Activated B cell treated with CpG ODN at 0.5 μM for 24 hours (primary cell): ENCODE measurements around the gene RAPGEF4. TPM values are rescaled to one million over a fixed set of nuclear protein-coding genes. Genes with fewer than 3 reads are reported as not detected.
"Not testable (repeated sequence)": the region's sequence is repeated elsewhere in the genome, so short reads cannot be mapped to it uniquely, and the experiment has no call there.

Source experiments
- ATAC-seq: fragments of 200-7000 bp; cut with Tn5 transposase; one replicate; pipeline ENCODE4 v1.10.0; 2021; ENCODE audit warnings: low read depth, mild to moderate bottlenecking, moderate library complexity
- CTCF ChIA-PET: fragments of 350-600 bp; sonication (Branson Sonifier 250); formaldehyde crosslinking; loops from one replicate; lab custom pipeline; 2021; ENCODE audit warnings: antibody characterized with exemption; lab: Charles Lee
- POLR2A ChIA-PET: fragments of 350-600 bp; sonication (Branson Sonifier 250); formaldehyde crosslinking; loops from one replicate; lab custom pipeline; 2021; ENCODE audit warnings: antibody characterized with exemption; lab: Charles Lee
- DNase-seq: peaks from one replicate; pipeline ENCODE4 v3.0.0; 2022
- H3K27ac Mint-ChIP-seq: one replicate; pipeline ENCODE4 v1.8.0; 2020; ENCODE audit warnings: mixed read lengths
- H3K27me3 Mint-ChIP-seq: one replicate; pipeline ENCODE4 v1.8.0; 2021; ENCODE audit warnings: mixed read lengths
- H3K36me3 Mint-ChIP-seq: one replicate; pipeline ENCODE4 v1.8.0; 2021; ENCODE audit warnings: low read depth, mixed read lengths
- H3K4me1 Mint-ChIP-seq: one replicate; pipeline ENCODE4 v1.8.0; 2021; ENCODE audit warnings: mixed read lengths
- H3K4me3 Mint-ChIP-seq: one replicate; pipeline ENCODE4 v1.8.0; 2020; ENCODE audit warnings: mild to moderate bottlenecking, mixed read lengths
- H3K9me3 Mint-ChIP-seq: one replicate; pipeline ENCODE4 v1.8.0; 2020; ENCODE audit warnings: mixed read lengths
- intact Hi-C: fragments of 100-400 bp; cut with micrococcal nuclease; formaldehyde crosslinking; loops from one replicate; pipeline ENCODE4 v1.15.1; 2024
- total RNA-seq: library from RNA; stranded (reverse); gene quantifications from 2 replicates; pipeline ENCODE4 v1.2.3, GENCODE V29; 2022
- TF ChIP-seq, protein P1 (sequence below): fragments of 200-600 bp; IDR thresholded peaks from one replicate; pipeline ENCODE4 v1.8.0; 2022; ENCODE audit warnings: antibody characterized with exemption, mild to moderate bottlenecking

The RAPGEF4 gene
- total RNA-seq, 1 donor from 2014 or later = not detected

DNA sequence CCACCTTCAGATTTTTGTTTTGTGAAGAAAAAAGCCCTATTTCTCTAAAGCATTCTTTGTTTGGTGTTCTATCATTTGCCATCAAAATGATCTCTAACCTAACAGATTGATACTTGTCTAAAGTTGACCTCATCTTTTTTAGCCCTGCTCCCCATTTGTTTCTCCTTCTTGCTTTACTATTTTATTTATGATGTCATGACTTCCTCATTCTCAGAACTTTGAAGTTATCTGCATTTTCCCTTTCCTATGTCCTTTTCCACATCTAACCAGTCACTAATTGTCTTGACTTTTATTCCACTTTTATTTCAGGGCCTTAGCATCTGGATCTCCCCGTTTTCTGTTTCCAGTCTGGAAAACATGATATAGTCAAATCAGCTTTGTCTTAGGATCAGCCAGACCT, 8.3 kb downstream of the RAPGEF4 start:
- Mint-ChIP-seq H3K9me3 (peaks cover 12% of the 10 kb centered on the region), H3K27ac (no peak overlapping the region), H3K4me3 (no peak overlapping the region), H3K36me3 (no peaks in the 10 kb centered on the region), H3K4me1 (no peaks in the 10 kb centered on the region), H3K27me3 (peaks cover 6% of the 10 kb centered on the region)
- POLR2A ChIA-PET = no interaction called here
- no peak for ATAC-seq
- no peak for DNase-seq
- intact Hi-C loops = no loop called here
- CTCF ChIA-PET = no interaction called here
- TF ChIP-seq, protein P1, sequence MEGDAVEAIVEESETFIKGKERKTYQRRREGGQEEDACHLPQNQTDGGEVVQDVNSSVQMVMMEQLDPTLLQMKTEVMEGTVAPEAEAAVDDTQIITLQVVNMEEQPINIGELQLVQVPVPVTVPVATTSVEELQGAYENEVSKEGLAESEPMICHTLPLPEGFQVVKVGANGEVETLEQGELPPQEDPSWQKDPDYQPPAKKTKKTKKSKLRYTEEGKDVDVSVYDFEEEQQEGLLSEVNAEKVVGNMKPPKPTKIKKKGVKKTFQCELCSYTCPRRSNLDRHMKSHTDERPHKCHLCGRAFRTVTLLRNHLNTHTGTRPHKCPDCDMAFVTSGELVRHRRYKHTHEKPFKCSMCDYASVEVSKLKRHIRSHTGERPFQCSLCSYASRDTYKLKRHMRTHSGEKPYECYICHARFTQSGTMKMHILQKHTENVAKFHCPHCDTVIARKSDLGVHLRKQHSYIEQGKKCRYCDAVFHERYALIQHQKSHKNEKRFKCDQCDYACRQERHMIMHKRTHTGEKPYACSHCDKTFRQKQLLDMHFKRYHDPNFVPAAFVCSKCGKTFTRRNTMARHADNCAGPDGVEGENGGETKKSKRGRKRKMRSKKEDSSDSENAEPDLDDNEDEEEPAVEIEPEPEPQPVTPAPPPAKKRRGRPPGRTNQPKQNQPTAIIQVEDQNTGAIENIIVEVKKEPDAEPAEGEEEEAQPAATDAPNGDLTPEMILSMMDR = no peak

DNA sequence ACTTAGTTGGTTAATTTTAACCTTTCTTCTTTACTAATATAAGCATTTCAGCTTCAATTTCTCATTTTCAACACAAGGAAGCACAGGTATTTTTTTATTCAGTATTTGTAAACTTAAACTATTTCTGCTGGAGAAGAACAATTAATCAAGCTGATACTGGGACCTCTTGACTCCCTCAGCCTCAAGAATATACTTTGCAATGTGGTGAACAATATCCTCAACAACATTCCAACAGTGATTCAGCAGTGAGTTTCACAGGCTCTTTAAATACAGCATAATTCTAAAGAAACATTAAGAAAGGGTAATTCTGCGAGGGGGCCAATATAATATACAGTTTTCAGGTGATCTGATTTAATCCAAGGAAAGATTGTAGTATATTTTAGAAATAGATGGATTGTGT, 10.0 kb downstream of the RAPGEF4 start:
- POLR2A ChIA-PET = no interaction called here
- Mint-ChIP-seq H3K9me3 (peaks cover 12% of the 10 kb centered on the region), H3K4me3 (no peak overlapping the region), H3K36me3 (no peaks in the 10 kb centered on the region), H3K27ac (no peak overlapping the region), H3K27me3 (peaks cover 6% of the 10 kb centered on the region), H3K4me1 (no peaks in the 10 kb centered on the region)
- intact Hi-C loops = no loop called here
- CTCF ChIA-PET = no interaction called here
- TF ChIP-seq, protein P1 = no peak
- DNase-seq (no peak), ATAC-seq (no peak)

DNA sequence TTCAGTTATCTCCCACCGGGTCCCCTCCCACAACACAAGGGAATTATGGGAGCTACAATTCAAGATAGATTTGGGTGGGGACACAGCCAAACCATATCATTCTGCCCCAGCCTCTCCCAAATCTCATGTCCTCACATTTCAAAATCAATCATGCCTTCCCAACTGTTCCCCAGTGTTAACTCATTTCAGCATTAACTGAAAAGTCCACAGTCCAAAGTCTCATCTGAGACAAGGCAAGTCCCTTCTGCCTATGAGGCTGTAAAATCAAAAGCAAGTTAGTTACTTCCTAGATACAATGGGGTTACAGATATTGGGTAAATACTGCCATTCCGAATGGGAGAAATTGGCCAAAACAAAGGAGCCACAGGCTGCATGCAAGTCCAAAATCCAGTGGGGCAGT, 12.9 kb downstream of the RAPGEF4 start:
- H3K27ac Mint-ChIP-seq, H3K27me3 Mint-ChIP-seq, CTCF ChIA-PET, H3K4me1 Mint-ChIP-seq, H3K4me3 Mint-ChIP-seq, ATAC-seq, intact Hi-C loops, POLR2A ChIA-PET, DNase-seq, H3K36me3 Mint-ChIP-seq: not testable (repeated sequence)
- H3K9me3 Mint-ChIP-seq = peaks cover 12% of the 10 kb centered on the region

DNA sequence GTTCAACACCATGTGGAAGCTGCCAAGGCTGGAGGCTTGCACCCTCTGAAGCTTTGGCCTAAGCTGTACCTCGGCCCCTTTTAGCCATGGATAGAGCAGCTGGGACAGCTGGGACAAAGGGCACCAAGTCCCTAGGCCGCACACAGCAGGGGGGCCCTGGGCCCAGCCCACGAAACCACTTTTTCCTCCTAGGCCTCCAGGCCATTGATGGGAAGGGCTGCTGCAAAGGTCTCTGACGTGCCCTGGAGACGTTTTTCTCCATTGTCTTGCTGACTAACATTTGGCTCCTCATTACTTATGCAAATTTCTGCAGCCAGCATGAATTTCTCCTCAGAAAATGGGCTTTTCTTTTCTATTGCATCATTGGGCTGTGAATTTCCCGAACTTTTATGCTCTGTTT, 13.7 kb downstream of the RAPGEF4 start:
- no peak overlapping the region for H3K4me3 Mint-ChIP-seq
- H3K4me1 Mint-ChIP-seq = no peaks in the 10 kb centered on the region
- POLR2A ChIA-PET = no interaction called here
- H3K27ac Mint-ChIP-seq = no peak overlapping the region
- H3K9me3 Mint-ChIP-seq = peaks cover 7% of the 10 kb centered on the region
- CTCF ChIA-PET = no interaction called here
- no peaks in the 10 kb centered on the region for H3K36me3 Mint-ChIP-seq
- H3K27me3 Mint-ChIP-seq = peaks cover 5% of the 10 kb centered on the region
- ATAC-seq = no peak
- no peak for DNase-seq
- TF ChIP-seq, protein P1 = no peak
- intact Hi-C loops = no loop called here

DNA sequence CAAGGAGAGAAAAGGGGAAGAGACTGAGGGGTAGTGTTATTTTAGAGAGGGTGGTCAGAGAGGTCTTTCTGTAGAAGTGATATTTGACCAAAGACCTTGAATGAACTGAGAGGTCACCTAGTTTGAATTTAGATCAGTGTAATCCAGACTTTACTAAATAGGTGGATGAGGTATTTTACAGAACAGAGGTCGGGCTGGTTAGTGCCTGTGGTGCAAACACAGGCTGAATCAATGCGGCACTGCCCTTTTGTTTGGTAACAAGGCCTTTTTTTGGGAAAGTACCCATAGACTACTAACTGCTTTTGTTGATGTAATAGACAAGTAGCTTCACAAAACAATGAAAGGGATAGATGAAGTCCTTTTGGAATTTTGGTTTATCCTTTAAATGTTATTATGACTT, 15.9 kb downstream of the RAPGEF4 start:
- TF ChIP-seq, protein P1 = no peak
- ChIA-PET CTCF (interaction anchor here (0.5 kb wide), 1 partner anchor 221 kb away, joined by 3 read pairs; no protein-coding TSS in a partner anchor), POLR2A (no interaction called here)
- Mint-ChIP-seq H3K4me3 (no peak overlapping the region), H3K9me3 (no peaks in the 10 kb centered on the region), H3K27ac (no peak overlapping the region), H3K36me3 (no peaks in the 10 kb centered on the region), H3K27me3 (peaks cover 9% of the 10 kb centered on the region), H3K4me1 (no peaks in the 10 kb centered on the region)
- no peak for ATAC-seq
- intact Hi-C loops = no loop called here
- DNase-seq = no peak

DNA sequence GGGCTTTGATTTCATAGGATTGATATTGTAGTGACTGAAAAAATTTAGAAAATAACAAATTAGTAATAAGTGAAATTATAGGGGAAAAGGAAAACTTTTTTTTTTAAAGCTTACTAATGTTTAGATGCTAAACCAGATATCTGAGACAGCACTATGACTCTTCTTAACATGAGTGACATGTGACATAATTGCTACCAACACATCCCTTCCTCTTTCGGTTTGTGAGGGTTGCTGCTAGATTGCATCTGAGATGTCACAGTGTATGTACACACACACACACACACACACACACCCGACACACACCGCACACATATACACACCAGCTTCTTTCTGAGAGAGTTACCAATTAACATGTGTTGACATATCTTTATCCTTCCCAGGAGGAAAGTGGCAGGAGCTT, 18.0 kb downstream of the RAPGEF4 start:
- Mint-ChIP-seq H3K36me3 (no peaks in the 10 kb centered on the region), H3K9me3 (no peaks in the 10 kb centered on the region), H3K27ac (no peak overlapping the region), H3K4me1 (no peaks in the 10 kb centered on the region), H3K27me3 (peaks cover 10% of the 10 kb centered on the region), H3K4me3 (no peak overlapping the region)
- ChIA-PET POLR2A (no interaction called here), CTCF (no interaction called here)
- TF ChIP-seq, protein P1 = no peak
- DNase-seq (no peak), ATAC-seq (no peak)
- intact Hi-C loops = no loop called here
